ENCODE results near the gene TMEM100.

DNA sequence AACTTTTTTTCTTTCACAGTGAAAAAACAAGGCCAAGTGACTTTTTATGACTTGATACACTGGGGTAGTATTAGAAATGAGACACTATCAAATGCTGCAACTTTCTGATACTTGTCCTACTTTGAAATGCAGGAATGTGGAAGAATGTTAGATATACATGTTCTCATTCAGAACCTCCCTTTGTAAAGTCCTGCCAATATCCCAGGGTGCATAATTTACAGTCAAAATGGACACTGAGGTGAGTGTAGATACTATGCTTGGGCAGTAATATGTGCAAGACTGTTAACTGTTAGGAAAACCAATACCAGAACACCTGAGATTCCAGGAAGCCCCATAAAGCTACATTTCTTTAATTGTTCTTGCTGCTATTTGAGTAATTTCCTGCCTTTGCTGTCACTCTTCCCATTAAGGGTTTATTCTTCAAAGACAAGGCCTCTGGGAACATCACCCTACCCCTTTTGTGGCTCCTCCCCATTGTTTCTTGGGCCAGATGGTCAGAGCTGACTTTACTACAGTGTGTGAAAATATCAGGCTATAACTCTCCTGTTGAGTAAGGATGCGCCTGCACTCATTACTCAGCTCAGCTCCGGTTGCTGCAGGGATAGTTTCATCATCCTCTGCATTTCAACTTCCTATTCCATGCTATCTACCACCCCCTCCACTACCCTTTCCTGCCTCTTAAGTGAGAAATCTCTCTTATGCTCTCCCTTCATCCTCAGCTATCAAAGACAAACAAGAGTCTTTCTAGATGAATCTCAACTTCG lies 48.7 kb downstream of the TMEM100 start:
- TF ChIP-seq, protein P1, sequence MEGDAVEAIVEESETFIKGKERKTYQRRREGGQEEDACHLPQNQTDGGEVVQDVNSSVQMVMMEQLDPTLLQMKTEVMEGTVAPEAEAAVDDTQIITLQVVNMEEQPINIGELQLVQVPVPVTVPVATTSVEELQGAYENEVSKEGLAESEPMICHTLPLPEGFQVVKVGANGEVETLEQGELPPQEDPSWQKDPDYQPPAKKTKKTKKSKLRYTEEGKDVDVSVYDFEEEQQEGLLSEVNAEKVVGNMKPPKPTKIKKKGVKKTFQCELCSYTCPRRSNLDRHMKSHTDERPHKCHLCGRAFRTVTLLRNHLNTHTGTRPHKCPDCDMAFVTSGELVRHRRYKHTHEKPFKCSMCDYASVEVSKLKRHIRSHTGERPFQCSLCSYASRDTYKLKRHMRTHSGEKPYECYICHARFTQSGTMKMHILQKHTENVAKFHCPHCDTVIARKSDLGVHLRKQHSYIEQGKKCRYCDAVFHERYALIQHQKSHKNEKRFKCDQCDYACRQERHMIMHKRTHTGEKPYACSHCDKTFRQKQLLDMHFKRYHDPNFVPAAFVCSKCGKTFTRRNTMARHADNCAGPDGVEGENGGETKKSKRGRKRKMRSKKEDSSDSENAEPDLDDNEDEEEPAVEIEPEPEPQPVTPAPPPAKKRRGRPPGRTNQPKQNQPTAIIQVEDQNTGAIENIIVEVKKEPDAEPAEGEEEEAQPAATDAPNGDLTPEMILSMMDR (conservative IDR thresholded peaks at IDR 0.05 in 1 of 2, IDR thresholded peaks at IDR 0.05 in 1 of 2; ENCODE audit: extremely low read depth in 1 of 2, insufficient read depth in 1 of 2, low read depth in 1 of 2, low read length in 2 of 2): no peak
- TF ChIP-seq EZH2 (IDR thresholded peaks at IDR 0.05; ENCODE audit: borderline replicate concordance, low read length): no peak
